GM18867 (cell line): ENCODE results near the gene ELP1.

ENCODE experiments used
- ATAC-seq: cut with Tn5 transposase; IDR thresholded peaks from one replicate; pipeline ENCODE4 v1.9.1; 2021; ENCODE audit warnings: mild to moderate bottlenecking, moderate library complexity; ENCODE audit not compliant: unreplicated experiment

The ELP1 gene

DNA sequence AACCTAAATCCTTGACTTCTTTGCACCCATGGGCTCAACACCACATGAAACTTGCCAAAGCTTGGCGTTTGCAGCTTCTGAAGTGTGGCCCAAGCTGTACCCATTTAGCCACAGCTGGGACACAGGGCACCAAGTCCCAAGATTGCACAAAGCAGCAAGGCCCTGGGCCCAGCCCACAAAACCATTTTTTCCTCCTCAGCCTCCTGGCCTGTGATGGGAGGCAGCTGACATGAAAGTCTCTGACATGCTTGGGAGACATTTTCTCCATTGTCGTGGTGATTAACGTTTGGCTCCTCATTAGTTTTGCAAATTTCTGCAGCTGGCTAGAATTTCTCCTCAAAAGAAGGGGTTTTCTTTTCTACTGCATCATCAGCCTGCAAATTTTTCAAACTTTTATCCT lies 110.1 kb downstream of the ELP1 start:
- ATAC-seq: no peak
